ENCODE measurements around the gene RAB33B. TPM values are rescaled to one million over a fixed set of nuclear protein-coding genes. Genes with fewer than 3 reads are reported as not detected.

RAB33B gene
- total and polyA plus RNA-seq, 2 of the 8 experiments (the other 6 are each of a cell fraction or from before 2014, with no cell fraction given), result 4.2 to 8.7 TPM

- TF ChIP-seq CHD7 (IDR thresholded peaks at IDR 0.05; ENCODE audit: insufficient replicate concordance, low read length), result no peak
- no peak for TF ChIP-seq RXRA (IDR thresholded peaks at IDR 0.05; ENCODE audit: insufficient read depth, low read depth, low read length)
- TF ChIP-seq JUND (IDR thresholded peaks at IDR 0.05; ENCODE audit: low read length), result no peak
Measured at GRCh38 chr4:139451997-139452396, 1.9 kb upstream of the RAB33B start (continued).
